K562 (cell line): ENCODE data around the gene C4orf17. TPM values are rescaled to one million over a fixed set of nuclear protein-coding genes. Genes with fewer than 3 reads are reported as not detected.

Experiments
- EZH2 ChIP-seq: IDR thresholded peaks from 2 replicates; pipeline ENCODE4 v1.6.1; 2012; ENCODE audit warnings: low read depth, mild to moderate bottlenecking, inconsistent platforms, low read length, borderline replicate concordance
- GABPB2 ChIP-seq: fragments of 250-450 bp; sonication (Bioruptor Pico); conservative IDR thresholded peaks from 2 replicates; pipeline ENCODE4 v1.5.1; 2021; ENCODE audit warnings: mild to moderate bottlenecking
- GTF2E2 ChIP-seq: fragments of 200-800 bp; sonication (Bioruptor generic); IDR thresholded peaks from 2 replicates; pipeline ENCODE4 v1.6.1; 2016; ENCODE audit warnings: missing genetic modification characterization, missing compliant biosample characterization
- KHSRP ChIP-seq: fragments of 450-650 bp; IDR thresholded peaks from 2 replicates; pipeline ENCODE4 v1.6.1; 2017
- MAFF ChIP-seq: IDR thresholded peaks from 2 replicates; pipeline ENCODE4 v1.6.1; 2012; ENCODE audit warnings: low read length, improper control_type of control experiment
- SREBF2 ChIP-seq: sonication (generic); formaldehyde crosslinking; IDR thresholded peaks from 2 replicates; pipeline ENCODE4 v1.4.0; 2020; ENCODE audit warnings: mild to moderate bottlenecking, missing genetic modification reagents
- STAG1 ChIP-seq: sonication (generic); formaldehyde crosslinking; IDR thresholded peaks from 2 replicates; pipeline ENCODE4 v1.5.0; 2020; ENCODE audit warnings: missing genetic modification reagents, borderline replicate concordance
- ZMIZ1 ChIP-seq, 2 experiments: fragments of 150-350 bp in 1 of 2; IDR thresholded peaks; 2 replicates each; pipeline ENCODE4 v1.6.1; 2012 to 2016; ENCODE audit warnings: low read depth in 2 of 2, low read length in 2 of 2, mild to moderate bottlenecking in 1 of 2, moderate library complexity in 1 of 2
- ZNF12 ChIP-seq: sonication (generic); formaldehyde crosslinking; IDR thresholded peaks from 2 replicates; pipeline ENCODE4 v1.4.0; 2020; ENCODE audit warnings: mild to moderate bottlenecking, missing genetic modification reagents
- ZNF140 ChIP-seq: fragments of 250-450 bp; sonication (Bioruptor Pico); IDR thresholded peaks from 2 replicates; pipeline ENCODE4 v1.8.0; 2021; ENCODE audit warnings: moderate library complexity, mild to moderate bottlenecking, inconsistent platforms
- polyA plus RNA-seq, 8 experiments: library from polyadenylated mRNA; depleted of rRNA in 4 of 8; stranded (reverse) in 5 of 8; unstranded in 3 of 8; fragments of >200 nt; fragmentation: Nextera tagmentation in 2 of 8; fragmentation: Illumina TruSeq in 1 of 8; extraction: Ambion mirVana in 2 of 8; extraction: Trizol in 1 of 8; gene quantifications; 2 replicates each; pipeline versions ENCODE4 v1.2.1 to v1.2.3, GENCODE V29; 2011 to 2014; ENCODE audit warnings: inconsistent platforms in 1 of 8, missing spikeins in 1 of 8
- total RNA-seq, 7 experiments: library from RNA; depleted of rRNA in 6 of 7; stranded (reverse); fragments of >200 nt in 6 of 7; fragmentation: Illumina TruSeq in 2 of 7; extraction: Trizol in 2 of 7; gene quantifications; 2 replicates each; pipeline versions ENCODE4 v1.2.1 to v1.2.3, GENCODE V29; 2011 to 2021; ENCODE audit warnings: low replicate concordance in 1 of 7

The C4orf17 gene
- total and polyA plus RNA-seq, 9 of the 15 experiments (the other 6 are each of a cell fraction or from before 2014, with no cell fraction given) = not detected

GRCh38 chr4:99504804-99505502, 5.9 kb upstream of the C4orf17 start (continued):
- no peak for TF ChIP-seq ZMIZ1 (IDR thresholded peaks at IDR 0.05; ENCODE audit: low read depth in 2 of 2, low read length in 2 of 2)
- no peak for TF ChIP-seq STAG1 (CRISPR knock-in tag)
- no peak for TF ChIP-seq EZH2
- TF ChIP-seq MAFF = no peak
- TF ChIP-seq ZNF140 = no peak
- no peak for TF ChIP-seq GABPB2 (CRISPR knock-in tag)
- no peak for TF ChIP-seq KHSRP
- TF ChIP-seq ZNF12 (CRISPR knock-in tag) = no peak
- TF ChIP-seq SREBF2 = no peak
- TF ChIP-seq GTF2E2 (tag) = no peak
- TF ChIP-seq, all 486 proteins: peak for 0
